Urothelium cell line (cell line): ENCODE measurements around the gene SNU13.
"Not testable (repeated sequence)": the region's sequence is repeated elsewhere in the genome, so short reads cannot be mapped to it uniquely, and the experiment has no call there.

Experiments
- DNase-seq: peaks from one replicate; pipeline ENCODE4 v3.0.0; 2011; ENCODE audit warnings: low spot score, mixed read lengths
- FAIRE-seq: peaks from 2 replicates; lab custom pipeline; 2011; peaks lifted over from hg19 to GRCh38; lab: Jason Lieb, UNC

The SNU13 gene

DNA sequence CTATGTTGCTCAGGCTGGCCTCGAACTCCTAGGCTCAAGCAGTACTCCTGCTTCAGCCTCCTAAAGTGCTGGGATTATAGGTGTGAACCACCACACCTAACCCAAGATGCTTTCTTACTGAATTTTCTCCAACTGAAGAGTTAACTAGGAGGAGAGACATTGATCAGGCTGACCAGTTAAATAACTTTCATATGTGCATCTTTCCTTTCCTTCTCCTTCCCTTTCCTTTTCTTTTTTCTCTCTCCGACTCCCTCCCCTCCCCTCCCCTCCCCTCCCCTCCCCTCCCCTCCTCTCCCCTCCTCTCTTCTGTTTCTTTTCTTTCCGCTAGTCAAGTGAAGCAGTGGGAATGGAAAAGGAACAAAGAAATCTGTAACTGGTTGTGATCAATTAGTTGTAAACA lies 40.9 kb downstream of the SNU13 start:
- FAIRE-seq (no peak), DNase-seq (no peak)

GRCh38 chr22:41642331-41643110 lies 46.1 kb downstream of the SNU13 start:
- FAIRE-seq (no peak), DNase-seq (no peak)

DNA sequence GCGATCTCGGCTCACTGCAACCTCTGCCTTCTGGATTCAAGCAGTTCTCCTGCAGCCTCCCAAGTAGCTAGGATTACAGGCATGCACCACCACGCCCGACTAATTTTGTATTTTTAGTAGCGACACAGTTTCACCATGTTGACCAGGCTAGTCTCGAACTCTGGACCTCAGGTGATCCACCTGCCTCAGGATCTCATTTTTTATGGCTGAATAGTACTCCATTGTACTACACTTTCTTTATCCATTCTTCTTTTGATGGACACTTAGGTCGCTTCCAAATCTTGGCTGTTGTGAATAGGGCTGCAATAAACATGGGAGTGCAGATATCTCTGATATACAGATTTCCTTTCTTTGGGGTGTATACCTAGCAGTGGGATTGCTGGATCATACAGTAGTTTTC lies 46.8 kb downstream of the SNU13 start:
- FAIRE-seq (no peak), DNase-seq (no peak)

DNA sequence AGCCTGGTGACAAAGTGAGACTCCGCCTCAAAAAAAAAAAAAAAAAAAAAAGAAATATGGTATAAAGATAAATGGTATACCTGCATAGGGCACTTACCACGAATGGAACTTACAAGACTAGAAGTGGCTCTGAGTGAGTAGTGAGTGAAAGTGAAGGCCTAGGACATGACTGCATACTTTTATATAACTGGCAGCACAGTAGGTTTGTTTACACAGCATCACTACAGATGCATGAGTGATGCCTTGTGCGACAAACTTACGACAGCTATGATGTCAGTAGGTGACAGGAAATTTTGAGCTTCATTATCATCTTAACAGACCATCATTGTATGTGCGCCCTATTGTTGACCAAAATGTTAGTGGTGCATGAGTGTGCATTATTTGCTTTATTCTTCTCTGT lies 49.9 kb downstream of the SNU13 start:
- no peak for DNase-seq
- FAIRE-seq, result peak; percentile 71

DNA sequence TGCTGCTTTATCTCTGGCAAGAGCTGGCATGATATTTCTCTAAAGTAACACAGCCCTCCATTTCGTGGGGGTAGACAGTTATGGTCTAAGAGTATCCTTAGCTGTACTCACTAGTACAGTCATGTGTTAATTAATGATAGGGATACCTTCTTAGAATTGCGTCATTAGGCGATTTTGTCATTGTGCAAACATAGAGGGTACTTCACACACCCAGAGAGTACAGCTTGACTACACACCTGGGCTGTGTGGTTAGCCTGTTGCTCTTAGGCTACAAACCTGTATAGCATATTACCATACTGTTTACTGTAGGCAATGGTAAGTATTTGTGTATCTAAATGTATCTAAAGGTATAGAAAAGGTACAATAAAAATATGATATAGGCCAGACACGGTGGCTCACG lies 50.5 kb downstream of the SNU13 start:
- FAIRE-seq (no peak), DNase-seq (no peak)

DNA sequence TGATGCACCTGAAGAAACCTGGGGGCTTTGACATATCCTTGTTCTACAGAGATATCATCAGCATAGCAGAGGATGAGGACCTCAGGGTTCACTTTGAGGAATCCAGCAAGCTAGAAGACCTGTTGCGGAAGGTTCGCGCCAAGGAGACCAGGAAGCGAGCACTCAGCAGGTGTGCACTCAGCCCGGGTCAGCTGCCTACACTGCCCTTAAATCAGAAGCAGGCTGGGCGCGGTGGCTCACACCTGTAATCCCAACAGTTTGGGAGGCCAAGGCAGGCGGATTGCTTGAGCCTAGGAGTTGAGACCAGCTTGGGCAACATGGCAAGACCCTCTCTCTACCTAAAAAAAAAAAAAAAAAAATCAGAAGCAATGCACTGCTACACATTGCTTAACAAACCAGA lies 51.0 kb downstream of the SNU13 start:
- DNase-seq, FAIRE-seq: not testable (repeated sequence)

DNA sequence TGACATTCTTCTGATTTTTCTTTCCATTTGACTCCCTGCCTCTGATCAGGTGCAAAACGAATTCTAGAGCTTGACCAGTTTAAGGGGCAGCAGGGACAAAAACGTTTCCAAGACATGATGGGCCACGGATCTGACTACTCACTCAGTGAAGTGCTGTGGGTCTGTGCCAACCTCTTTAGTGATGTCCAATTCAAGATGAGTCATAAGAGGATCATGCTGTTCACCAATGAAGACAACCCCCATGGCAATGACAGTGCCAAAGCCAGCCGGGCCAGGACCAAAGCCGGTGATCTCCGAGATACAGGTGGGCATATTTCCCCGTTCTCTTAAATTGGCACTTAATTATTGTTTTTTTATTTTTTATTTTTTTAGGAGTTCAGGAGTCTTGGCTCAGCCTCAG lies 52.2 kb downstream of the SNU13 start:
- FAIRE-seq (no peak), DNase-seq (no peak)

- DNase-seq, FAIRE-seq: not testable (repeated sequence)
These were observed 54.1 kb downstream of the SNU13 start for GRCh38 chr22:41634610-41635009.

- FAIRE-seq, DNase-seq: not testable (repeated sequence)
These were observed 57.1 kb downstream of the SNU13 start for GRCh38 chr22:41631615-41632014.

GRCh38 chr22:41631115-41631514 lies 57.6 kb downstream of the SNU13 start:
- not testable (repeated sequence) for FAIRE-seq, DNase-seq

- FAIRE-seq (no peak), DNase-seq (no peak)
These were observed 63.1 kb downstream of the SNU13 start for GRCh38 chr22:41625577-41625976.
